ENCODE measurements around the gene SLC39A5.
A peak's percentile ranks its signal among the peaks of the same experiment; 100 is the strongest.

The SLC39A5 gene

GRCh38 chr12:56222531-56222895, 7.3 kb upstream of the SLC39A5 start:
- DNase-seq (ENCODE audit: low read depth) = no peak
- TF ChIP-seq, protein P1, sequence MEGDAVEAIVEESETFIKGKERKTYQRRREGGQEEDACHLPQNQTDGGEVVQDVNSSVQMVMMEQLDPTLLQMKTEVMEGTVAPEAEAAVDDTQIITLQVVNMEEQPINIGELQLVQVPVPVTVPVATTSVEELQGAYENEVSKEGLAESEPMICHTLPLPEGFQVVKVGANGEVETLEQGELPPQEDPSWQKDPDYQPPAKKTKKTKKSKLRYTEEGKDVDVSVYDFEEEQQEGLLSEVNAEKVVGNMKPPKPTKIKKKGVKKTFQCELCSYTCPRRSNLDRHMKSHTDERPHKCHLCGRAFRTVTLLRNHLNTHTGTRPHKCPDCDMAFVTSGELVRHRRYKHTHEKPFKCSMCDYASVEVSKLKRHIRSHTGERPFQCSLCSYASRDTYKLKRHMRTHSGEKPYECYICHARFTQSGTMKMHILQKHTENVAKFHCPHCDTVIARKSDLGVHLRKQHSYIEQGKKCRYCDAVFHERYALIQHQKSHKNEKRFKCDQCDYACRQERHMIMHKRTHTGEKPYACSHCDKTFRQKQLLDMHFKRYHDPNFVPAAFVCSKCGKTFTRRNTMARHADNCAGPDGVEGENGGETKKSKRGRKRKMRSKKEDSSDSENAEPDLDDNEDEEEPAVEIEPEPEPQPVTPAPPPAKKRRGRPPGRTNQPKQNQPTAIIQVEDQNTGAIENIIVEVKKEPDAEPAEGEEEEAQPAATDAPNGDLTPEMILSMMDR (conservative IDR thresholded peaks at IDR 0.05; ENCODE audit: control insufficient read depth, insufficient read depth, low read depth, low read length) = no peak
- H3K4me3 ChIP-seq (ENCODE audit: control insufficient read depth, low read depth, low read length) = peak overlapping the region; percentile 94

GRCh38 chr12:56223571-56224101, 6.2 kb upstream of the SLC39A5 start:
- TF ChIP-seq, protein P1 (conservative IDR thresholded peaks at IDR 0.05; ENCODE audit: control insufficient read depth, insufficient read depth, low read depth, low read length) = no peak
- DNase-seq (ENCODE audit: low read depth) = no peak
- peak overlapping the region; percentile 40 for H3K4me3 ChIP-seq (ENCODE audit: control insufficient read depth, low read depth, low read length)

GRCh38 chr12:56224102-56224701, 5.6 kb upstream of the SLC39A5 start, which contains the start of gene NABP2:
Gene NABP2, plus strand, starts transcription at chr12:56224342. Its CDS starts 515 bp downstream, at chr12:56224857.
- TF ChIP-seq, protein P1 (conservative IDR thresholded peaks at IDR 0.05; ENCODE audit: control insufficient read depth, insufficient read depth, low read depth, low read length) = peak; percentile 72
- peak; percentile 96 for DNase-seq (ENCODE audit: low read depth)
- H3K4me3 ChIP-seq (ENCODE audit: control insufficient read depth, low read depth, low read length) = peak within 1 kb of the TSS; percentile 78

DNA sequence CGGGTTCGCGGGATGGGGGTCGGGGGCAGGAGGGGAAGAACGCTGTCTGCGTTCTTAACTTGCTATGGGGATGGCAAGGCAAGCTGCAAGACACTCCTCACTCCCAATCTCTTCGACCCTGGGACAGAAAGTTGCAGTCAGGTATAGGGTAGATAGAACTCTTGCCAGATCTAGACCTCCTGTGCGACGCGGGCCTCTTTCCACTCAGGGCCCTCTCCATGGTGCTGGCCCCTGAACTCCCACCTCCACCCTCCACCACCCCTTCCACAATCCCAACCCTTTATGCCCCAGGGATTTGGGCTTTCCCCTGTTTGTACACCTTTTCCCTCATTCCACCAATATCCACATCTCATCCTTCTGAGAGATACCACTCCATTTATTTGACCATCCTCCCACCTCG, 4.9 kb upstream of the SLC39A5 start:
- TF ChIP-seq, protein P1 (conservative IDR thresholded peaks at IDR 0.05; ENCODE audit: control insufficient read depth, insufficient read depth, low read depth, low read length) = no peak
- peak overlapping the region; percentile 78 for H3K4me3 ChIP-seq (ENCODE audit: control insufficient read depth, low read depth, low read length)
- DNase-seq (ENCODE audit: low read depth) = no peak

- TF ChIP-seq, protein P1 (conservative IDR thresholded peaks at IDR 0.05; ENCODE audit: control insufficient read depth, insufficient read depth, low read depth, low read length) = no peak
- DNase-seq (ENCODE audit: low read depth) = no peak
- no peak overlapping the region for H3K4me3 ChIP-seq (ENCODE audit: control insufficient read depth, low read depth, low read length)
These were observed 769 bp upstream of the SLC39A5 start for GRCh38 chr12:56229082-56229481.

DNA sequence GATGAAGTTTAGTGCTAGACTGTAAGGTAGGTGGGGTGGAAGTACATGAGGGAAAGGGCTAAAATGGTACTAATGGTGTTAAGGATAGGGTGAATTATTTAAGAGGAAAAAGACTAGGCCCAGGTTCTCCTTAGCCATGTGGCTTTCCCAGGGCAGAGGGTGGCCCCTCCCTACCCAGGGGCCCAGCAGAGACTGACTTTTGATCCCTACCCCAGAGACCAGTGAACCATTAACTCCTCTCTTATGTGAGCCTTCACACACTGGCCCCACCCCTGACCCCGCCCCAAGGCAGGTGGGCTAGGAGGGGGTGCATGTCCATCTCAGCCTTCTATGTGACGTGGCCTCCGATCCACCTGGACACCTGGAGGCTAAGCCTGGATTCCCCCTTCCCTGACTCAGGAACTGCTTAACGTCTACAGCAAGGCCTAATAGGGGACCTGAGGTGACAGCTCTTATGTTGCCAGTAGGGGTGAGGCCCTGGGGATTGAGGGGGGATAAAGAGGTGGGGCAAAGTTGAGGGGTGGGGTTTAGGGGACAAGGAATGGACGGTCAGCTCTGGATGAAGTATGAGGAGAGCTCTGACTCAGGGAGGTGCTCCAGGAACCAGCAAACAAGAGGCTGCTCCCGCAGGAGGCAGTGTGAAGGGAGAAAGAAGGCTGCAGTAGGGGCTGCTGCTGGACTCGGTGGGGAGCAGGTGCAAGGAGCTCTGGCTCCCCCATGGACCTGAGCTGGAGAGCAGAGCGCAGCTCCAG, 757 bp downstream of the SLC39A5 start:
- TF ChIP-seq, protein P1 (conservative IDR thresholded peaks at IDR 0.05; ENCODE audit: control insufficient read depth, insufficient read depth, low read depth, low read length) = no peak
- no peak overlapping the region for H3K4me3 ChIP-seq (ENCODE audit: control insufficient read depth, low read depth, low read length)
- no peak for DNase-seq (ENCODE audit: low read depth)

All from fibroblast of mammary gland (primary cell).